GM19468 (cell line): Measurements from ENCODE around the gene UQCRC1.

Experiments
- ATAC-seq: cut with Tn5 transposase; IDR thresholded peaks from one replicate; pipeline ENCODE4 v1.9.1; 2021; ENCODE audit warnings: mild to moderate bottlenecking, moderate library complexity, moderate number of reproducible peaks; ENCODE audit not compliant: unreplicated experiment; ENCODE audit errors: extremely low read depth

Gene UQCRC1

DNA sequence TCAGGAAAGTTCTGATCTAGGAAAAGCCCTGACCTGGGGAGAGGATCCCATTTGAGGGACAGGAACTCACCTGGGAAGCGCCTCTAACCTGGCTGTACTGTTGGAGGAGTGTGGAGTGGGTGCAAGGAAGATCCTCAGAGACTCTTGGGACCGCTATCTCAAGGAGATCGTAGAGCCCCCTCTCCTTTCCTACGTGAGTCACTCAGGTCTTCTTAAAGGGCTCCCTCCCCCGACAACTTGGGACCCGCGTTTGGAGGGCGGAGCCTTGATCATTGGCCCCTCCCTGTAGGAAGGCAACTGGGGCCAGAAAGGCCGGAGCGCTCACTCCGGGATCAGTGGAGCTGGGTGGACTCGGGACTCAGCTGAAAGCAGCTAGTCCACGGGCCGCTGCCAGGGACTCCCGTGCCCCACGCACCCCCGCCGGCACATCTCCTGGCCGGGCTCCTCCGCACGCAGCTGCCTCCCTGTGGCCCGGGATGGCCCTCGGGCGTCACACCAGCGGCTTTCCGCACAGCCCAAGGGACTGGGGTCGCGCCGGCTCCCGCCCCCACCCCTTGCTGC, 25.3 kb upstream of the UQCRC1 start:
- peak; percentile 5 for ATAC-seq

DNA sequence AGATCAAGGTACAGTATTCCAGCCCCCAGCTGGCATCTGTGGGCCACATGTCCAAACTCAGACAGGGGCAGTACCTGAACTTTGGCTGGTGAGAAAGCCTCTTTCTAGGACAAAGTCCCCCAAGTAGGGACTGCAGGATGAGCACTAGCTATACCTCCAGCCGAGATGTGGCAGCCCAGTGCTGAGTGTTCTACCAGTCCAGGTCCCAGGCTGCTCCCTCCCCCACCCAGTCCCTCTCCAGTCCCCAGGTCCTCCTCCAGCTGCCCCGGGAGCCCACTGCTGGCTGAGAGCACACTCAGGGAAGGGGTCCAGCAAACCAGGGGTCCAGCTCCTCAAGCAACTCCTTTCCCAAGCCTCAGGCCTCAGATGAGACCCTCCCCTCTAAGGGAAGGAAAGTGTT, 24.3 kb upstream of the UQCRC1 start:
- ATAC-seq: no peak

DNA sequence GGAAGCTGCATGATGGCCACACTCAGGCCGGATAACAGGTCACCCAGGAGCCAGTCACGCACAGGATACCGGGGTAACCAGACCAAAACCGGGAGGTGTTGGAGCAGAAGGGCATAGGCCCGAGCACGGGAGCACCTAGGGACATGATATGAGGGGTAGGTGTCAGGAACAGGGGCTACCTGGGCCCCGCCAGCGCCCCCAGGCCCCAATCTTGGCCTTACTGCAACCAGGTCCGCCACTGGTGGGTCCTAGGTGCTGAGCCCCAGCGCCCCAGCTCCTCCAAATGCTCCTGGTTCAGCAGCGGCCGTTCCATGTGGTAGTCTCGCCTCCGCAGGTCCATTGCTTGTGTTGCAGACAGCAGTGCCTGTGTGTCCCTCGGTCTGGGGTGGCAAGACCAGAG, 23.8 kb upstream of the UQCRC1 start:
- no peak for ATAC-seq

DNA sequence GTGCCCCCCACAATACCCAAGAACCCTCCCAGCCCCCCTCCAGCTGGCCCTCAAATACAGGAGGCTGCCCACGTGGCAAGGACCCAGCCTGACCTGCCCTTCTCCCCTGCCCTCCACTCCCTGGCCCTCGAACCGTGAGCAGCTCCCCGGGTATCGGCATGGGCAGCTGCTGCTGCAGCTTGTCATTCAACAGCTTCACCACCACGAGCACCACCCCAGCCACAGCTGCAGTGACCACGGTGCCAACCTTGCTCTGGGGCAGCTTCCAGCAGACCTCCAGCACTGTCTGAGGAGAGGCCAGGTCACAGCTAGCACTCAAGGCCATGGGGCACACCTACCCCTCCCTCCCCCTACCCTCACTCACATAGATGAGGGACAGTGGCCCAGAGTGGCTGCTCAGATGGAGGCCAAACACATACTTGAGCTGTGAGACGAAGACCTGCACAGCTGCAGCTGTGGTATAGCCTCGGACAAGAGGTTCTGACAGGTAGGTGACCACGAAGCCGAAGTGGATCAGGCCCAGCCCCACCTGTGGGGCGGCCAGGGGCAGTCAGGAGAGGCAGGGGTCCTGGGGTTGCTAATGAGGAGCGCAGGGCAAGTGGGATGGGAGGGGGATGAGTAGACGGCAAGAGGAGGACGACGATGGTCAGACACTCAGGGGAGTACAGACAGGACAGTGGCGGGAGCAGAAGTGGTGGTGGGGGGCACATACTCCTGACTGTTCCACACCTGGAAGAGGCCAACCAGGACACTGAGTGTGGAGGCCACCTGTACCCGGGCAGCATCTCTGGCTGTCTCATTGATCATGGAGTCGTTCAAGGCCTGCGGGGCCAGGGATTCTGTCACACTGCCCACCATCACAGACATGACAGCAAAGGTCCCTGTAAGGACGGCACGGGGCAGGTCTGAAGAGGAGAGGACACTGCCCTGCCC, 22.3 kb upstream of the UQCRC1 start:
- ATAC-seq: no peak

DNA sequence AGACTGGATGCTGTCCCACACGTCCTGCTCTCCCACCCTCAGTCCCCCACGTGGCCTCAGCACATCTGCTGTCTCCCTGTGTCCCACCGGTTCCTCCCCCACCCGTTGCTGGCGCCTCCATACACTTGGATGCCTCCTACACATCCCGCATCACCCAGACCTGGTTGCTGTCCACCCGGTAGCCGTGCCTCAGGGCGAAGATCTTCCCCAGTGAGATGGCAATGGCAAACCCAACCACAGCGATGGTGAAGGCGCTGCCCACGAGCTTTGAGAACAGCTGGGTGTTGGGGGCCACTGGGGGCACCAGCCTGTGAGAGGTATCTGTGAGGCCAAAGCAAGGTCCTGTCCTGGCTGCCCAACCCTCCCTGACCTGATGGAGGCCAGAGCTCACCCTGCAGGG, 21.4 kb upstream of the UQCRC1 start:
- ATAC-seq: no peak

DNA sequence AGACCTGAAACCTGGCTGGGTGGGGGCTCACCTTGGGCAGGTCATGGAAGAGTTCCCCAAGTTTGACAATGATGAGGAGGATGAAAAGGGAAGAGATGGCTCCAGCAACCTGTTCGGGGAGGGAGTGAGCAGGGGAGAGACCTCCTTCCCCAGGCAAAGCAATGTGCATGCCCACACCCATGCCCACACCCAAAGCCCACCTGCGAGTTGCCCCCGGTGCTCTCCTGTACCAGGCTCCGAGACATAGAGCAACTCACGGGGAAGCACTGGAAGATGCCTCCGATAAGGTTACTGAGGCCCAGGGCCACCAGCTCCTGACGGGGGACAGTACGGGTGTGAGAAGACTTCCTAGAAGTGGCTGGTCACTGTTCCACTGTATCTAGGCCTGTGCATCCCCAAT, 21.0 kb upstream of the UQCRC1 start:
- no peak for ATAC-seq

DNA sequence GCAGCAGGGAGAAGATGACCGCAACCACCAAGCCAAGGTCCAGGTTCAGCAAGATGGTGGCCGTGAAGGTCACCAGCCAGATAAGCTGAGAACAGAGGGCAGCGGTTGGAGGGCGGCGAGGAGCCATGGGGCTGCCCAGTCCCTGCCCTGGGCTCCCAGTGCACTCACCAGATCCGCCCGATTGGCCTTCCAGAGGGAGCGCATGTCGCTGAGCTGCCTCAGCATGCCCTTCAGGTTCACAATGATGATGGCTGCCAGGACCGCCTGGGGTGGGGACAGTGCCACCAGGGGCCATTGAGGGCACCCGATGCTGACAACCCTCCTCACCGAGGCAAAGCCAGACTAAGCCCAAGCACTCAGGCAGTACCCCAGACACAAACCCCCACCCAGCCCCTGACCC, 20.4 kb upstream of the UQCRC1 start:
- no peak for ATAC-seq

DNA sequence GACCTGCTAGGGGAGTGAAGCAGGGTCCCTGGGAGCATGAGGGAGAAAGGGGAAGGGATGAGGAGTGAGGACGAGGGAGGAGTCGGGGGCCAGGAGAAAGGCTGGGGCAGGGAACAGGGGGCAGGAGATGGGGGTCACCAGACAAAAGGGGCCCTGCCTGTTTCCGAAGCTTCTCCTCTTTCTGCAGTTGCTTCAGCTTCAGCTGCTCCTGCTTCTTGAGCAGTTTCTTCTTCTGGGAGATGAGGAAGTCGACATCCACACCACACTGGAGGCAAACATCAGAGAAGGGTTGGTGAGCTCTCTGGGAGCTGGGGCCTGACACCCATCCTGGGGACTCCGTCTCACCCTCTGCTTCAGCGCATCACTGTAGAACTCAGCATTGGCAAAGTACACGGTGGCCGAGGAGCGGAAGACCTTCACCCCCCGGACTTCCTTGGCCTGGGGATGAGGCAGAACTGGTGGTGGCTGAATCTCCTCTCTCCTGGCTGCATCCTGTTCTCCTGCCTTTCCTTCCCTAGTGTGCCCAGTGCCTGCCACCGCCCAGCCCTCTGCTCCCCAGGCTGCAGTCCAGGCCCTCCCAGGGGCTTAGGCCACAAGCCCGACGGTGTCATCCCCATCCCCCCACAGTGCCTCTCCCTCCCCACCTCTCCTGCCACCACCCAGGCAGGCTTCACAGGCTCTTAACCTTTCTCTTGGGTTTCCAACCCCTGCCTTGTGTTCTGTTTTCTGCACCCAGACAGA, 19.0 kb upstream of the UQCRC1 start:
- no peak for ATAC-seq

DNA sequence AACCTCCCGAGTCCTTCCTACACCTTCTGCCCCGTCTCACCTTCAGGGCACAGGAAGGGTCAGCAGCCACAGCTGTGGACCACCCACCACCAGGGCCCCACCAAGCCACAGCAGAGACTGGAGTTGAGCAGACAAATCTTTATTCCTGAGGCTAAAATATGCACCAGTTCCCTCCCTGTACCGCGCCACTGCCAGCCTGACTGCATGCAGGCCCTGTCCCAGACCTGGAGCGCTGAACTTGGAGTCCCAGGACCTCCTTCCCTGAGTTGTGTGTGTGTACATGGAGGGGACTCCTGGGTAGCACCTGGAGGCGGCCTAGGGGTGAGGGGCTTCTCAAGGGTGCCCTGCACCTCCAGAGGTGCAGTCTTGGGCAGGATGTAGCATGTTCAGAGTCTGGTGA, 16.2 kb upstream of the UQCRC1 start:
- ATAC-seq: no peak

DNA sequence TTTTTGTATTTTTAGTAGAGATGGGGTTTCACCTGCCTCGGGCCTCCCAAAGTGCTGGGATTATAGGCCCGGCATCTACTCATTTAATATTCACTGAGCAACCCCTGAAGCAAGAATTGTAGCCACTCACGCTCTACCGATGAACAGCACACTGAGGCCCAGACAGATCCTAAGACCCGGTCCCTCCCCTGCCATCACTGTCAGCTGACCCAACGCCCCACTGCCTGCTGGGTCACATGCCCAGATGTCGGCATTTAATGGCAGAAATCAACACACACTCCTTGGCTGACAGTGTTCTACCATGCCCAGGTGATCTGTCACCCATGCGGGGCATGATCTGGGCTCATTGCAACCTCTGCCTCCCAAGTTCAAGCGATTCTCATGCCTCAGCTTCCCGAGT, 15.3 kb upstream of the UQCRC1 start:
- ATAC-seq: no peak

DNA sequence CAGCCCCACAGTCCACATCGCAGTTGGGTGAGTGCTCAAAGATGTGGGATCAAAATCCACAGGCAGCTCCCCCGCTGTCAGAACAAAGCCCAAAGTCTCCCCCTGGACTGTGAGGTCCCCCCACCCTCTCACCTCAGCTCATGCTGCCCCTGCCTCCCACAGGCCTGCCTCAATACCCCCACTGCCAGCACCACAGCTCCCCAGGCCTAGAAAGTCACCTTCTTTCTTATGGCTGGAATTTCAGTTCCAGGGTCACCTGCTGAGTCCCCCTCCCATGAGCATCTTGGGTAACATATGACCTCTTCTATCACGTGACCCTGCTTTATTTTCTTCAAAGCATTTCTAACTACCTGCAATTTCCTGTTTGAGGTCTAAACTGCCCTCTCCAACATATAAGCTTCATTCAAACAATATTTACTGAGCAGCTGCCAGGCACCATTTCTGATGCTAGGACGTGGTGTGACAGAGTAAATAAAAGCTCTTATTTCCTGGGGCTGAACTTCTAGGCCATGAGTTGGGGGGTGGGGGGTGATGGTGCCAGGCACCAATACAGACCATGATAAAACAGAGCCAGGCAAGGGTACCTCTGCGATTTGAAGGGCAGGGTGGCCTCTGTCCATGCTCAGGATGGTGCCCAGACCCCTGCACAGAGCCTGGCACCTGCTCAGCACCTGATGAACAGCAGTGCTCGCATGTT, 14.6 kb upstream of the UQCRC1 start:
- no peak for ATAC-seq

DNA sequence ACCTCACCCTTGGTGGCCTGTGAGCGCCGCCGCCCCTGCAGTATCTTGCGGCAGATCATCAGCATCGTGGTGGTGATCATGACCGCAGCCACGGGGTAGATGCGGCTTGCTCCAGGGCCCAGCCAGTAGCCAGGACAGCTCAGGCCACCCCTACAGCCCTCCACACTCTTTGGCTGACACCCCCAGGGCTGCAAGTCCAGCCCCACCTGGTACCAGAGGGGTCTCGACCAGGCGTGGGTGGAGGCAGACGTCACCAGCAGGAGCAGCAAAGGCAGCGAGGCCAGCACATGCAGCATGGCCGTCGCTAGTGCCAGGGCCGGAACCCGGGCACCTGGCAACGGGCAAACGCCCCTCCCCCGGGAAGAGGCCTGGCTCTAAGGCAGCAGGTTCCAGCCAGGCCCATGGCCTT, 12.0 kb upstream of the UQCRC1 start, which contains the start of gene TMEM89:
Gene TMEM89, minus strand, starts transcription at position 309 of the 409 bp plus-strand sequence. Its CDS starts 13 bp downstream, at position 296.
- no peak for ATAC-seq

DNA sequence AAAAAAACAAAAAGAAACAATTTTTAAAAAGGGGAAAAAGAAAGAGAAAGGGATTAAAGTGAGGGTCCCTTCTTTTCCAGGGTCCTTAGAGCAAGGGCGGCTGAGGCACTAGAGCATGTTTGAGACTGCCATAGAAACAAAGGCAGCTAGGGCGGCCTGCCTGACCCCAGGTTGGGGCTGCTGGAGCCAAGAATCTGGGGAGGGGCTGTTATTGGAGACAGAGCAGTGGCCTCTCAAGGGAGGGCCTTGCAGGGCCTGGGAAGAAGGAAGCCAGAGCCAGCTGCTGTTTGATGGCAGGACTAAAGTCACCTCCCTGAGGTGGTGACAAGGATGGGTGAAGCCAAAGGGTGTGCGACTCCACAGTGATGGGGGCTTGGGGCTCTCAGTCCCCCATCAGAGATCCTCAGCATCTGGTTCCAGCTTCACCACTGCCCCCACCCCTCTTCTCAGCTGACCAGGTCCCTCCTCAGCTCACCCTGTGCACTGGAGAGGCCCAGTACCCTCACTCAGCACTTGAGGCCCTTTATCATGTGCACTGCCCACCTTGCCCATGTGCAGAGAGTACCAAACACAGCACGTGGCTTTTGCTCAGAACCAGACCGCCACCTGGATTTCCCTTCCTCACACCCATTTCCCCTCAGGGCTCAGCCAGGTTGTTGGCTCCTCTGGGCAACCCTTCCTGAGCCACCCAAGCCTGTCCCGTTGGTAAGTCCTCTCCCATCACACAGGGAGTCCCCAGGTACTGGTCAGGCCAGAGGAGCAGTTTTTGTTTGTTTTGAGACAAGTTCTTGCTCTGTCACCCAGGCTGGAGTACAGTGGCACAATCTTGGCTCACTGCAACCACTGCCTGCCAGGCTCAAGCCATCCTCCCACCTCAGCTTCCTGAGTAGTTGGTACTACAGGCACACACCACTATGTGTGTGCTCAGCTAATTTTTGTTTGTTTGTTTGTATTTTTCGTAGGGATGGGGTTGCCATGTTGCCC, 10.4 kb upstream of the UQCRC1 start:
- ATAC-seq: no peak

DNA sequence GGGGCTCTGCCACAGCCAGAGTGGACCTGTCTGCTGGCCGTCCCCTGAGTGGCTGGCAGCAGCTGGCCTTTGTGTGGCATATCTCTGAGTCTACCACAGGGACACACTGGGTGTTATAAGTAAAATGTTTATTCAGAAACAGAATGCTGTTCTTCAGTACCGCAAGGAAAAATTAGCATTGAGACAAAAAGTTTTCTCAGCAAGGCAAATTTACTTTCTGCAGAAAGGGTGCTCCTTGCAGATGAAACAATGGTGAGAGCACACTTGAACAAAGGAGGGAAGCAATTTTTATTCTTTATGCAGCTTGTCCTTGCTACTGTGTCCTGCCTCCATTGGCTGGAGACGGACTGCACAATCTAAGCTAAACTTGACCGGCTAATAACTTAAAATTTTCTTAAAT, 8.1 kb upstream of the UQCRC1 start:
- no peak for ATAC-seq

DNA sequence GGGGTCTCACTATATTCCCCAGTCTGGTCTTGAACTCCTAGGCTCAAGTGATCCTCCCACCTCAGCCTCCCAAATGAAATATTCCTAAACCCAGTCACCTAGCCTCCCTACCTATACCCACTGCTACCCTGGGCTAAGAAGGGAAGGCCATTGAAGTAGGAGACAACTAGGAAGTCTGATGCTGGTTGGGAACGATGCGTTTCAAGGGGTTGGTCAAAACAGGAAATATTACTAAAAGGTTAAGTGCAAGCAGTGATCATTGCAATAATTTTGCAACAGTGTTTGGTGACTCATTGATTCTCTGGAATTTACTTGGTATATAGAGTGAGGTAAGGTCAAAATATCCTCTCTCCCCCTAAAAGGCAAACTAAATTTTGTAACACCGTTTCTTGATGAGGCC, 4.6 kb upstream of the UQCRC1 start:
- ATAC-seq: no peak

DNA sequence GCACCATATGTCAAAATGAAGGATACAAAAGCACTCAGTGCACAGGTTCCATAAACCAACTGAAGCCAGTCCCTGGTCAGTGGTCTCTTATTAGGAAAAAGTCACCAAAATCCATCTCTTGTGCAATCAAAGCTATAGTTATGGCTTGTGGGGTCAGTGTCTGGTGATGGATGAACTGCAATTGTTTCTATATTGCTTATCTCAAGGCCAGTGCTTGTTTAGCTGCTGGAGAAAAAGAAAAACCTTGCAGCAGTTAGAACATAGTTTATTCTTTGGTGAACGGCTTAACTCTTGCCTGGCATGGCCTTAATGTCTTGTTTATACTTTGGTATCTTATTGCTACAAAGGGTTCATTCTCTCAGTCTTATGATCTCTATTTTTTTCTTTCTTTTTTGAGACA, 2.9 kb upstream of the UQCRC1 start:
- ATAC-seq: no peak

DNA sequence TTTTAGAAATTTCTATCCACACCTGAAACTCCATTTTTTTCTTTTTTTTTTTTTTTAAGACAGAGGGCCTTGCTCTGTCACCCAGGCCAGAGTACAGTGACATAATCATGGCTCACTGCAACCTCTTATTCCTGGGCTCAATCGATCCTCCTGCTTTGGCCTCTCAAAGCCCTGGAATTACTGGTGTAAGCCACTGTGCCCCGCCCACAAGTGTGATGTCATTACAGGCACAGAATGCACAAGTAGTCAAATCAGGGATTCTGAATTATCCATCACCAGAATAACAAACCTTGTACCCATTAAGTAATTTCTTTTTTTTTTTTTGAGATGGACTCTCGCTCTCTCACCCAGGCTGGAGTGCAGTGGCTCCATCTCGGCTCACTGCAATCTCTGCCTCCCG, 1.9 kb downstream of the UQCRC1 start:
- ATAC-seq: no peak

DNA sequence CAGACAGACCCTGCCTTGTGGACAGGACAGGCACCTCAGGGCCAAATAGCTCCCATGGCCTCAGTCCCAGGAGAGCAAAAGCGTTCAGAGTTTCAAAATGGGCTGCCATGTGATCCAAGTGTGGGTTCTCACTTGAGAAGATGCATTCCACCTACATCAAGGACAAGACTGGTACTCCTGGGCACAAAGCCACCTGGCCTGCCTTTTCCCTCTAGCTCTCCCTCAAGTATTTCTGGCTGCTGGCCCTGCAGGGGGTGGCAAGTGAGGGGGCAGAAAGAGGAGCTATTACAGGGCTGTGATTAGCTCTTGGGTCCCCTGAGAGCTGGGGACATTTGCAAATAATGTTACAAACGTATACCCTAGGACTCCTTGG, 7.8 kb downstream of the UQCRC1 start:
- ATAC-seq: no peak
